Osteocyte (in vitro differentiated cells): ENCODE results near the gene SPATA21. TPM values are rescaled to one million over a fixed set of nuclear protein-coding genes. Genes with fewer than 3 reads are reported as not detected.
"Not testable (repeated sequence)": the region's sequence is repeated elsewhere in the genome, so short reads cannot be mapped to it uniquely, and the experiment has no call there.

Source experiments
- DNase-seq: peaks from one replicate; pipeline ENCODE4 v3.0.0; 2021; ENCODE audit warnings: mixed read lengths; ENCODE audit not compliant: unreplicated experiment; ENCODE audit errors: extremely low spot score
- H3K27ac Mint-ChIP-seq: one replicate; pipeline ENCODE4 v1.8.0; 2021; ENCODE audit warnings: mild to moderate bottlenecking, mixed read lengths; ENCODE audit not compliant: unreplicated experiment
- H3K27me3 Mint-ChIP-seq: one replicate; pipeline ENCODE4 v1.8.0; 2021; ENCODE audit warnings: mixed read lengths; ENCODE audit not compliant: unreplicated experiment
- H3K36me3 Mint-ChIP-seq: one replicate; pipeline ENCODE4 v1.8.0; 2021; ENCODE audit warnings: mixed read lengths; ENCODE audit not compliant: unreplicated experiment
- H3K4me1 Mint-ChIP-seq: one replicate; pipeline ENCODE4 v1.8.0; 2021; ENCODE audit warnings: mixed read lengths; ENCODE audit not compliant: unreplicated experiment
- H3K4me3 Mint-ChIP-seq: one replicate; pipeline ENCODE4 v1.8.0; 2021; ENCODE audit warnings: mild to moderate bottlenecking, moderate library complexity, mixed read lengths; ENCODE audit not compliant: unreplicated experiment
- H3K9me3 Mint-ChIP-seq: one replicate; pipeline ENCODE4 v1.8.0; 2021; ENCODE audit warnings: mixed read lengths; ENCODE audit not compliant: unreplicated experiment
- CTCF ChIP-seq: fragments of 200-600 bp; sonication (generic); IDR thresholded peaks from 2 replicates; pipeline ENCODE4 v1.5.0; 2021; ENCODE audit warnings: antibody characterized with exemption, mild to moderate bottlenecking, moderate library complexity
- total RNA-seq: library from RNA; stranded (reverse); gene quantifications from 2 replicates; pipeline ENCODE4 v1.2.1, GENCODE V29; 2021

Gene SPATA21
- total RNA-seq, 1 donor from 2014 or later = not detected

- Mint-ChIP-seq H3K27me3 (no peaks in the 10 kb centered on the region), H3K4me1 (peaks cover 48% of the 10 kb centered on the region), H3K36me3 (no peaks in the 10 kb centered on the region), H3K4me3 (peak overlapping the region; percentile 92), H3K27ac (peak overlapping the region; percentile 98), H3K9me3 (no peaks in the 10 kb centered on the region)
- no peak for DNase-seq
- no peak for TF ChIP-seq CTCF
Observed at GRCh38 chr1:16367968-16368890, 69.0 kb downstream of the SPATA21 start.

- H3K4me1 Mint-ChIP-seq = peaks cover 44% of the 10 kb centered on the region
- no peaks in the 10 kb centered on the region for H3K36me3 Mint-ChIP-seq
- peak; percentile 94 for DNase-seq
- TF ChIP-seq CTCF = no peak
- peak overlapping the region; percentile 92 for H3K4me3 Mint-ChIP-seq
- no peaks in the 10 kb centered on the region for H3K27me3 Mint-ChIP-seq
- H3K27ac Mint-ChIP-seq = peak overlapping the region; percentile 98
- H3K9me3 Mint-ChIP-seq = no peaks in the 10 kb centered on the region
Observed at GRCh38 chr1:16367258-16367967, 69.8 kb downstream of the SPATA21 start.

GRCh38 chr1:16366722-16367257 lies 70.4 kb downstream of the SPATA21 start, which contains the start of gene SZRD1:
Gene SZRD1 (plus strand): TSS chr1:16367242. CDS start chr1:16367258, 16 bp downstream.
- Mint-ChIP-seq H3K9me3 (no peaks in the 10 kb centered on the region), H3K36me3 (no peaks in the 10 kb centered on the region), H3K27me3 (no peaks in the 10 kb centered on the region), H3K27ac (peak within 1 kb of the TSS; percentile 98), H3K4me1 (peaks cover 38% of the 10 kb centered on the region), H3K4me3 (peak within 1 kb of the TSS; percentile 92)
- TF ChIP-seq CTCF = no peak
- peak; percentile 99 for DNase-seq

- not testable (repeated sequence) for H3K9me3 Mint-ChIP-seq, DNase-seq
- peak overlapping the region; percentile 27 for H3K27ac Mint-ChIP-seq
Observed at GRCh38 chr1:16365146-16365498, 72.1 kb downstream of the SPATA21 start.

GRCh38 chr1:16356867-16357266 lies 80.4 kb downstream of the SPATA21 start:
- H3K9me3 Mint-ChIP-seq = no peaks in the 10 kb centered on the region
- H3K36me3 Mint-ChIP-seq = no peaks in the 10 kb centered on the region
- no peak for TF ChIP-seq CTCF
- H3K4me1 Mint-ChIP-seq = peaks cover 5% of the 10 kb centered on the region
- no peak overlapping the region for H3K4me3 Mint-ChIP-seq
- no peak overlapping the region for H3K27ac Mint-ChIP-seq
- H3K27me3 Mint-ChIP-seq = no peaks in the 10 kb centered on the region
- no peak for DNase-seq

More at GRCh38 chr1:16365146-16365498, 72.1 kb downstream of the SPATA21 start:
- H3K27me3 Mint-ChIP-seq, H3K36me3 Mint-ChIP-seq, H3K4me3 Mint-ChIP-seq: not testable (repeated sequence)
- H3K4me1 Mint-ChIP-seq = peaks cover 27% of the 10 kb centered on the region
